Measurements from ENCODE around the gene FSTL5. TPM values are rescaled to one million over a fixed set of nuclear protein-coding genes. Genes with fewer than 3 reads are reported as not detected.

Gene FSTL5
- total RNA-seq, 5 donors from 2014 or later (not counting 1 experiment from before 2014, with no cell fraction given) = not detected

- Mint-ChIP-seq H3K4me1 (no peaks in the 10 kb centered on the region), H3K27me3 (no peaks in the 10 kb centered on the region), H3K27ac (no peak overlapping the region), H3K36me3 (no peaks in the 10 kb centered on the region), H3K9me3 (peaks cover 0 to 13% (median 5%) of the 10 kb centered on the region in 3 donors), H3K4me3 (no peak overlapping the region)
- no peak overlapping the region for H3K4me3 ChIP-seq (ENCODE audit: control insufficient read depth in 1 of 2, extremely low read depth in 1 of 2, low read length in 1 of 2)
- no peak overlapping the region for H3K27ac ChIP-seq (ENCODE audit: low read length)
- H3K36me3 ChIP-seq (ENCODE audit: control insufficient read depth in 2 of 2, extremely low read depth in 1 of 2, insufficient read depth in 1 of 2, low read length in 1 of 2) = no peaks in the 10 kb centered on the region
- ATAC-seq (replicated peaks in 1 of 4) = no peak
- ChIA-PET POLR2A (no interaction called here), CTCF (no interaction called here)
- WGBS (ENCODE audit: insufficient coverage) = 55% methylated on average over 2 of the region's 6 CpGs
- no peaks in the 10 kb centered on the region for H3K9me3 ChIP-seq
- DNase-seq = no peak
- H3K4me1 ChIP-seq (ENCODE audit: control insufficient read depth in 1 of 2, extremely low read depth in 1 of 2, insufficient read depth in 2 of 2, low read length in 2 of 2) = no peaks in the 10 kb centered on the region
- no peaks in the 10 kb centered on the region for H3K27me3 ChIP-seq (replicated peaks in 1 of 2; ENCODE audit: control insufficient read depth in 2 of 2, extremely low read depth in 1 of 2, insufficient read depth in 2 of 2, low read length in 1 of 2)
Observed at GRCh38 chr4:161382655-161383054, 781.1 kb downstream of the FSTL5 start.

GRCh38 chr4:161376275-161376674 lies 787.5 kb downstream of the FSTL5 start:
- CTCF ChIA-PET = no interaction called here
- ATAC-seq (replicated peaks in 1 of 4) = no peak
- no peak for DNase-seq
- no peaks in the 10 kb centered on the region for H3K36me3 ChIP-seq (ENCODE audit: control insufficient read depth in 2 of 2, extremely low read depth in 1 of 2, insufficient read depth in 1 of 2, low read length in 1 of 2)
- Mint-ChIP-seq H3K4me1 (no peaks in the 10 kb centered on the region), H3K27me3 (no peaks in the 10 kb centered on the region), H3K4me3 (no peak overlapping the region), H3K27ac (no peak overlapping the region), H3K9me3 (peaks cover 4 to 22% (median 14%) of the 10 kb centered on the region in 3 donors), H3K36me3 (no peaks in the 10 kb centered on the region)
- H3K4me1 ChIP-seq (ENCODE audit: control insufficient read depth in 1 of 2, extremely low read depth in 1 of 2, insufficient read depth in 2 of 2, low read length in 2 of 2) = no peaks in the 10 kb centered on the region
- H3K4me3 ChIP-seq (ENCODE audit: control insufficient read depth in 1 of 2, extremely low read depth in 1 of 2, low read length in 1 of 2) = no peak overlapping the region
- POLR2A ChIA-PET = no interaction called here
- H3K9me3 ChIP-seq = no peaks in the 10 kb centered on the region
- no peak overlapping the region for H3K27ac ChIP-seq (ENCODE audit: low read length)
- H3K27me3 ChIP-seq (replicated peaks in 1 of 2; ENCODE audit: control insufficient read depth in 2 of 2, extremely low read depth in 1 of 2, insufficient read depth in 2 of 2, low read length in 1 of 2) = no peaks in the 10 kb centered on the region

DNA sequence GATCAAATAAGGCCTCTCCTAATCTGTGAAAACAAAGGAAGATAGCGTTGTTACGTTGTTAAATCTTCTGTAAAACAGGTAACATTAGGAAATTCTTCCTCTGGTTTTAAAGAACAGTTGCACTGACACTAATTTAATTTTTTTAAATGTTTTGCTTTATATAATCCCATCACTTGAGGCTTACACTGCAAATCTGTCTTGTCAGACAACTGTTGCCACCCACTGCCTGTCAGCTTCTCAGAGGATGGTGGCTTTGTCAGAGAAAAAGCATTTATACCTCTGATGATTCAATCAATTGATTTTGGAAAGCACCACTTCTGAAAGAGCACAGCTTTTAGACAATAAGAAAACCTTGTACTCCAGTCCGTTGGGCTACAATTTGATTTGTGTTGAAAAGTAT lies 799.1 kb downstream of the FSTL5 start:
- POLR2A ChIA-PET = no interaction called here
- H3K4me1 ChIP-seq (ENCODE audit: control insufficient read depth in 1 of 2, extremely low read depth in 1 of 2, insufficient read depth in 2 of 2, low read length in 2 of 2) = no peaks in the 10 kb centered on the region
- Mint-ChIP-seq H3K27ac (no peak overlapping the region), H3K4me1 (no peaks in the 10 kb centered on the region), H3K9me3 (peaks cover 0 to 14% (median 3%) of the 10 kb centered on the region in 3 donors), H3K27me3 (no peaks in the 10 kb centered on the region), H3K36me3 (no peaks in the 10 kb centered on the region), H3K4me3 (no peak overlapping the region)
- H3K27me3 ChIP-seq (replicated peaks in 1 of 2; ENCODE audit: control insufficient read depth in 2 of 2, extremely low read depth in 1 of 2, insufficient read depth in 2 of 2, low read length in 1 of 2) = no peaks in the 10 kb centered on the region
- H3K36me3 ChIP-seq (ENCODE audit: control insufficient read depth in 2 of 2, extremely low read depth in 1 of 2, insufficient read depth in 1 of 2, low read length in 1 of 2) = no peaks in the 10 kb centered on the region
- ATAC-seq (replicated peaks in 1 of 4) (no peak), DNase-seq (no peak)
- no peaks in the 10 kb centered on the region for H3K9me3 ChIP-seq
- no CpG with 5 or more reads among the region's 3 CpGs for WGBS (ENCODE audit: insufficient coverage)
- no peak overlapping the region for H3K27ac ChIP-seq (ENCODE audit: low read length)
- no peak overlapping the region for H3K4me3 ChIP-seq (ENCODE audit: control insufficient read depth in 1 of 2, extremely low read depth in 1 of 2, low read length in 1 of 2)
- CTCF ChIA-PET = no interaction called here

- Histone ChIP-seq H3K36me3 (ENCODE audit: control insufficient read depth in 2 of 2, extremely low read depth in 1 of 2, insufficient read depth in 1 of 2, low read length in 1 of 2) (no peaks in the 10 kb centered on the region), H3K27me3 (replicated peaks in 1 of 2; ENCODE audit: control insufficient read depth in 2 of 2, extremely low read depth in 1 of 2, insufficient read depth in 2 of 2, low read length in 1 of 2) (no peaks in the 10 kb centered on the region), H3K4me1 (ENCODE audit: control insufficient read depth in 1 of 2, extremely low read depth in 1 of 2, insufficient read depth in 2 of 2, low read length in 2 of 2) (no peaks in the 10 kb centered on the region), H3K27ac (ENCODE audit: low read length) (no peak overlapping the region), H3K4me3 (ENCODE audit: control insufficient read depth in 1 of 2, extremely low read depth in 1 of 2, low read length in 1 of 2) (no peak overlapping the region), H3K9me3 (no peaks in the 10 kb centered on the region)
- ATAC-seq (replicated peaks in 1 of 4) = no peak
- H3K36me3 Mint-ChIP-seq = no peaks in the 10 kb centered on the region
- ChIA-PET POLR2A (no interaction called here), CTCF (no interaction called here)
- no peak overlapping the region for H3K4me3 Mint-ChIP-seq
- no peaks in the 10 kb centered on the region for H3K4me1 Mint-ChIP-seq
- H3K27ac Mint-ChIP-seq = no peak overlapping the region
- peaks cover 4 to 7% (median 6%) of the 10 kb centered on the region in 3 donors for H3K9me3 Mint-ChIP-seq
- DNase-seq = no peak
- no peaks in the 10 kb centered on the region for H3K27me3 Mint-ChIP-seq
- WGBS (ENCODE audit: insufficient coverage) = 77% methylated on average over 4 of the region's 4 CpGs
Observed at GRCh38 chr4:161360982-161361381, 802.8 kb downstream of the FSTL5 start.

DNA sequence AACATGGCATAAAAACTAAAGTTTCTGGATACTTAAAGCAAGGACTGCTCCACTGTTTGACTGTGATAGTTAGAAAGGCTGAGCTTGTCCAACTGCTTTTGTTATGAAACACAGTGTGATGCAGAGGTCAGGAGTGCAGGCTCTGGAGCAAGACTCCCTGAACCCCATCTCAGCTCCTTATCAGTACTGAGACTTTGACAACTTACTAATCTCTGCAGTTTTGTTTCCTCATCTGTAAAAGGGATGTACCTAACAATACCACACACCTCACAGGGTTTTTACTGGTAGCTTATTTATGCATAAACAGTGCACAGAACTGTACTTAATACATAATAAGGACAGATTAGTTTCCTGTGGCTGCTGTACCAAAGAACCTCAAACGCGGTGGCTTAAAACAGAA lies 804.3 kb downstream of the FSTL5 start:
- no peak overlapping the region for H3K4me3 Mint-ChIP-seq

GRCh38 chr4:161356351-161356750 lies 807.4 kb downstream of the FSTL5 start:
- Histone ChIP-seq H3K36me3 (ENCODE audit: control insufficient read depth in 2 of 2, extremely low read depth in 1 of 2, insufficient read depth in 1 of 2, low read length in 1 of 2) (no peaks in the 10 kb centered on the region), H3K27me3 (replicated peaks in 1 of 2; ENCODE audit: control insufficient read depth in 2 of 2, extremely low read depth in 1 of 2, insufficient read depth in 2 of 2, low read length in 1 of 2) (no peaks in the 10 kb centered on the region), H3K4me1 (ENCODE audit: control insufficient read depth in 1 of 2, extremely low read depth in 1 of 2, insufficient read depth in 2 of 2, low read length in 2 of 2) (no peaks in the 10 kb centered on the region), H3K27ac (ENCODE audit: low read length) (no peak overlapping the region), H3K4me3 (ENCODE audit: control insufficient read depth in 1 of 2, extremely low read depth in 1 of 2, low read length in 1 of 2) (no peak overlapping the region), H3K9me3 (no peaks in the 10 kb centered on the region)
- WGBS (ENCODE audit: insufficient coverage) = no CpG with 5 or more reads among the region's 3 CpGs
- H3K27ac Mint-ChIP-seq = no peak overlapping the region
- H3K27me3 Mint-ChIP-seq = no peaks in the 10 kb centered on the region
- ChIA-PET CTCF (no interaction called here), POLR2A (no interaction called here)
- ATAC-seq (replicated peaks in 1 of 4) (no peak), DNase-seq (no peak)
- no peaks in the 10 kb centered on the region for H3K4me1 Mint-ChIP-seq
- no peaks in the 10 kb centered on the region for H3K36me3 Mint-ChIP-seq
- H3K4me3 Mint-ChIP-seq = no peak overlapping the region
- peaks cover 10 to 19% (median 15%) of the 10 kb centered on the region in 3 donors for H3K9me3 Mint-ChIP-seq

More for the DNA sequence above, 804.3 kb downstream of the FSTL5 start:
- Histone ChIP-seq H3K4me3 (ENCODE audit: control insufficient read depth in 1 of 2, extremely low read depth in 1 of 2, low read length in 1 of 2) (no peak overlapping the region), H3K9me3 (no peaks in the 10 kb centered on the region), H3K4me1 (ENCODE audit: control insufficient read depth in 1 of 2, extremely low read depth in 1 of 2, insufficient read depth in 2 of 2, low read length in 2 of 2) (no peaks in the 10 kb centered on the region), H3K27ac (ENCODE audit: low read length) (no peak overlapping the region), H3K27me3 (replicated peaks in 1 of 2; ENCODE audit: control insufficient read depth in 2 of 2, extremely low read depth in 1 of 2, insufficient read depth in 2 of 2, low read length in 1 of 2) (no peaks in the 10 kb centered on the region), H3K36me3 (ENCODE audit: control insufficient read depth in 2 of 2, extremely low read depth in 1 of 2, insufficient read depth in 1 of 2, low read length in 1 of 2) (no peaks in the 10 kb centered on the region)
- POLR2A ChIA-PET = no interaction called here
- H3K27me3 Mint-ChIP-seq = no peaks in the 10 kb centered on the region
- CTCF ChIA-PET = no interaction called here
- H3K27ac Mint-ChIP-seq = no peak overlapping the region
- DNase-seq (no peak), ATAC-seq (replicated peaks in 1 of 4) (no peak)
- 90% methylated on average over 2 of the region's 2 CpGs for WGBS (ENCODE audit: insufficient coverage)
- peaks cover 4 to 7% (median 6%) of the 10 kb centered on the region in 3 donors for H3K9me3 Mint-ChIP-seq
- no peaks in the 10 kb centered on the region for H3K4me1 Mint-ChIP-seq
- H3K36me3 Mint-ChIP-seq = no peaks in the 10 kb centered on the region

DNA sequence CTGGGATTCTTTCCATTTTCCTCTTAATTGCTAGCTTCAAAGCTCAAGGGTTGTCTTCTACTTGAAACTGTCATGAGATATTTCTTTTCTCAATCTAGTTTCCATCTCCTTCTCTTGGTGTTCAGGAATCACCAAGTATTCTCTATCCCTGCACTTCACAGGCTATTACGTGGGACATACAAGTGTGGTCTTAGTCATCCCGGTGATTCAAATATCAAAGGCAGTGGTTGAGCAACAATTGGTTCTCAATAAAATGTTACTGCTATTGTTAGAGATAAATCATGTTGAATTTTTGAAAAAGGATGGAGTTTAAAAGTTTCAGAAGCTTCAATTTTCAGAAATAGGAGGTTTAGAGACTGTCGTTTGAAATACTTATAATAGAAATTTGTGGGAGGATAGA lies 812.9 kb downstream of the FSTL5 start:
- ChIA-PET POLR2A (interaction anchor here in 1 of 2 donors (0.8 kb wide), 1 partner anchor 152 kb away, joined by 4 read pairs; no protein-coding TSS in a partner anchor), CTCF (no interaction called here)
- Mint-ChIP-seq H3K36me3 (no peaks in the 10 kb centered on the region), H3K27me3 (no peaks in the 10 kb centered on the region), H3K9me3 (peaks cover 9 to 21% (median 18%) of the 10 kb centered on the region in 3 donors), H3K4me3 (no peak overlapping the region), H3K27ac (no peak overlapping the region), H3K4me1 (no peaks in the 10 kb centered on the region)
- Histone ChIP-seq H3K27ac (ENCODE audit: low read length) (no peak overlapping the region), H3K9me3 (no peaks in the 10 kb centered on the region), H3K27me3 (replicated peaks in 1 of 2; ENCODE audit: control insufficient read depth in 2 of 2, extremely low read depth in 1 of 2, insufficient read depth in 2 of 2, low read length in 1 of 2) (no peaks in the 10 kb centered on the region), H3K4me1 (ENCODE audit: control insufficient read depth in 1 of 2, extremely low read depth in 1 of 2, insufficient read depth in 2 of 2, low read length in 2 of 2) (no peaks in the 10 kb centered on the region), H3K36me3 (ENCODE audit: control insufficient read depth in 2 of 2, extremely low read depth in 1 of 2, insufficient read depth in 1 of 2, low read length in 1 of 2) (no peaks in the 10 kb centered on the region), H3K4me3 (ENCODE audit: control insufficient read depth in 1 of 2, extremely low read depth in 1 of 2, low read length in 1 of 2) (no peak overlapping the region)
- DNase-seq (no peak), ATAC-seq (replicated peaks in 1 of 4) (no peak)
- no CpG with 5 or more reads among the region's 3 CpGs for WGBS (ENCODE audit: insufficient coverage)

Data from T-cell (primary cell).